Neural cell (in vitro differentiated cells): ENCODE results near the gene ENOX1. TPM values are rescaled to one million over a fixed set of nuclear protein-coding genes. Genes with fewer than 3 reads are reported as not detected.

Experiments used
- H2AFZ ChIP-seq: fragments of 200-600, 300-800 bp; sonication (generic), shearing (Covaris generic); 2 replicates; pipeline ENCODE4 v1.6.0; 2014; ENCODE audit warnings: low read depth, mild to moderate bottlenecking, antibody characterized with exemption, low read length, moderate library complexity
- H3F3A ChIP-seq: fragments of 200-600 bp; shearing (Covaris generic); 2 replicates; pipeline ENCODE4 v1.6.1; 2016; ENCODE audit warnings: mild to moderate bottlenecking, moderate library complexity, mixed read lengths, antibody characterized with exemption, low read length; ENCODE audit not compliant: insufficient read depth, poor library complexity, severe bottlenecking
- H3K27ac ChIP-seq: fragments of 200-600, 300-800 bp; sonication (generic), shearing (Covaris generic); 2 replicates; pipeline ENCODE4 v1.5.1; 2014; ENCODE audit warnings: mild to moderate bottlenecking, low read length, moderate library complexity
- H3K27me3 ChIP-seq: fragments of 300-800, 200-600 bp; sonication (generic), shearing (Covaris generic); 2 replicates; pipeline ENCODE4 v1.6.0; 2014; ENCODE audit warnings: mild to moderate bottlenecking, low read depth, low read length, moderate library complexity; ENCODE audit not compliant: insufficient read depth
- H3K36me3 ChIP-seq: fragments of 300-800, 200-600 bp; sonication (generic), shearing (Covaris generic); 2 replicates; pipeline ENCODE4 v1.5.1; 2014; ENCODE audit warnings: mild to moderate bottlenecking, antibody characterized with exemption, low read length, moderate library complexity; ENCODE audit not compliant: insufficient read depth
- H3K4me2 ChIP-seq: fragments of 300-800, 200-600 bp; sonication (generic), shearing (Covaris generic); 2 replicates; pipeline ENCODE4 v1.6.0; 2014; ENCODE audit warnings: mild to moderate bottlenecking, low read length
- H3K4me3 ChIP-seq: fragments of 300-800, 200-600 bp; sonication (generic), shearing (Covaris generic); 2 replicates; pipeline ENCODE4 v1.5.1; 2014; ENCODE audit warnings: mild to moderate bottlenecking, low read length, moderate library complexity
- H3K79me2 ChIP-seq: fragments of 200-600 bp; shearing (Covaris generic); replicated peaks from 2 replicates; pipeline ENCODE4 v1.6.0; 2014; ENCODE audit warnings: mild to moderate bottlenecking, low read length, moderate library complexity; ENCODE audit not compliant: insufficient read depth
- H3K9ac ChIP-seq: fragments of 300-800, 200-600 bp; sonication (generic), shearing (Covaris generic); 2 replicates; pipeline ENCODE4 v1.6.1; 2016; ENCODE audit warnings: mild to moderate bottlenecking, low read length, mixed read lengths
- H3K9me2 ChIP-seq: fragments of 200-600 bp; shearing (Covaris generic); 2 replicates; pipeline ENCODE4 v1.6.1; 2016; ENCODE audit warnings: mild to moderate bottlenecking, low read length, mixed read lengths; ENCODE audit not compliant: insufficient read depth
- H3K9me3 ChIP-seq: fragments of 200-600, 300-800 bp; sonication (generic), shearing (Covaris generic); 2 replicates; pipeline ENCODE4 v1.6.1; 2016; ENCODE audit warnings: mild to moderate bottlenecking, mixed run types, low read length, moderate library complexity, mixed read lengths
- H4K20me1 ChIP-seq: fragments of 200-600 bp; shearing (Covaris generic); 2 replicates; pipeline ENCODE4 v1.6.1; 2016; ENCODE audit warnings: mild to moderate bottlenecking, mixed run types; ENCODE audit not compliant: insufficient read depth
- CTCF ChIP-seq: fragments of 450-650 bp; IDR thresholded peaks from 2 replicates; pipeline ENCODE4 v1.5.1; 2014; ENCODE audit warnings: antibody characterized with exemption, mild to moderate bottlenecking, moderate library complexity; ENCODE audit not compliant: poor library complexity, severe bottlenecking
- EP300 ChIP-seq: fragments of 450-650 bp; conservative IDR thresholded peaks from 2 replicates; pipeline ENCODE4 v1.6.1; 2014; ENCODE audit warnings: antibody characterized with exemption, mild to moderate bottlenecking, moderate library complexity; ENCODE audit not compliant: poor library complexity, severe bottlenecking
- EZH2 ChIP-seq: fragments of 200-600, 300-800 bp; shearing (Covaris generic), sonication (generic); IDR thresholded peaks from 2 replicates; pipeline ENCODE4 v1.6.1; 2014; ENCODE audit warnings: antibody characterized with exemption, low read length, borderline replicate concordance, mild to moderate bottlenecking; ENCODE audit not compliant: insufficient read depth, poor library complexity, severe bottlenecking
- MXI1 ChIP-seq: fragments of 450-650 bp; conservative IDR thresholded peaks from 2 replicates; pipeline ENCODE4 v1.6.1; 2014; ENCODE audit warnings: antibody characterized with exemption, mild to moderate bottlenecking; ENCODE audit not compliant: poor library complexity, severe bottlenecking
- POLR2AphosphoS5 ChIP-seq: IDR thresholded peaks from 2 replicates; pipeline ENCODE4 v1.6.1; 2012
- RAD21 ChIP-seq: fragments of 450-650 bp; conservative IDR thresholded peaks from 2 replicates; pipeline ENCODE4 v1.6.1; 2014; ENCODE audit warnings: antibody characterized with exemption, mild to moderate bottlenecking, moderate library complexity
- REST ChIP-seq: IDR thresholded peaks from 2 replicates; pipeline ENCODE4 v1.6.1; 2012; ENCODE audit warnings: borderline replicate concordance
- SMC3 ChIP-seq: fragments of 450-650 bp; conservative IDR thresholded peaks from 2 replicates; pipeline ENCODE4 v1.6.1; 2014; ENCODE audit warnings: antibody characterized with exemption, mild to moderate bottlenecking, moderate library complexity; ENCODE audit not compliant: poor library complexity
- TAF1 ChIP-seq: IDR thresholded peaks from 2 replicates; pipeline ENCODE4 v1.6.1; 2012; ENCODE audit warnings: low read depth
- polyA plus RNA-seq: library from polyadenylated mRNA; depleted of rRNA; stranded (reverse); fragments of >200 nt; gene quantifications from 2 replicates; pipeline ENCODE4 v1.2.3, GENCODE V29; 2014

Gene ENOX1
- polyA plus RNA-seq, 1 donor from 2014 or later, result 42.6 TPM

DNA sequence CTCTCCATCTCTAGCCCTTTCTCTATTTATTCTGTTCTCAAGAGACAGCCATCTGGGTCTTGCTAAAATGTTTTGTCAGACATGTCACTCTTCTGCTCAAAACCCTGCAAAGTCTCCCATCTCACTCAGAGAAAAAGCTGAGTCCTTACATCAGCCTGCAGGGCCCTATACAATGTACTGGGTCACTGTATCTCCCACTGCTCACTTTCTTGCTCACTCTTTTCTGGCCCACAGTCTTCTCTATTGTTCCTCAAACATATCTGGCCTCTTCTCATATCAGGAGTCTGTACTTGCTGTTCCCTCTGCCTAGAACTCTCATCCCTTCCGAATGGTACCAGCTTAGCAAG lies 189.2 kb downstream of the ENOX1 start:
- Histone ChIP-seq H3K9me3 (no peaks in the 10 kb centered on the region), H2AFZ (no peak overlapping the region), H3K9ac (no peak overlapping the region), H3K4me3 (no peak overlapping the region), H3K36me3 (no peaks in the 10 kb centered on the region), H3K9me2 (no peaks in the 10 kb centered on the region), H4K20me1 (no peaks in the 10 kb centered on the region), H3K27ac (no peak overlapping the region), H3F3A (no peaks in the 10 kb centered on the region), H3K4me2 (no peak overlapping the region), H3K79me2 (no peaks in the 10 kb centered on the region), H3K27me3 (no peaks in the 10 kb centered on the region)
- TF ChIP-seq RAD21 (no peak), REST (no peak), TAF1 (no peak), CTCF (no peak), MXI1 (no peak), EP300 (no peak), POLR2AphosphoS5 (no peak)

DNA sequence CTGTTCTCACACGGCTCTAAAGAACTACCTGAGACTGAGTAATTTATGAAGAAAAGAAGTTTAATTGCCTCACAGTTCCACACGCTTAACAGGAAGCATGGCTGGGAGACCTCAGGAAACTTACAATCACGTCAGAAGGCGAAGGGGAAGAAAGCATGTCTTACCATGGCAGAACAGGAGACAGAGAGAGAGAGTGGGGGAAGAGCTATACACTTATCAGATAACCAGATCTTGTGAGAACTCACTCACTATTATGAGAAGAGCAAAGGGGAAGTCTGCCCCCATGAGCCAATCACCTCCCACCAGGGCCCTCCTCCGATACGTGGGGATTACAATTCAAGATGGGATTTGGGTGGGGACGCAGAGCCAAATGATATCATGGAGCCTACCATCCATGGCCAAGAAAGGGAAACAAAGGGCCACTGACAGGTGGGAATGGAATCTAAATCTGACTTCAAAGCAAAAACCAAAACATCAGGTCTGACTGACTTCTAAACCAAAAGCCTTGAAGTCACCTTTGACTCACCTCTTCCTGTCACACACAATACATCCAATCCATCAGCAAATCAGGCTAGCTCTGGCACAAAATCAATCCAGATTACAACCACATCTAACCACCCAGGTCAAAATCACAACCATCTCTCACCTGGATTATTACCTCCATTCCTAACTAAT lies 189.7 kb downstream of the ENOX1 start:
- H3K9ac ChIP-seq, result no peak overlapping the region
- H3K27ac ChIP-seq, result no peak overlapping the region

More for the DNA sequence above, 189.7 kb downstream of the ENOX1 start:
- H3K79me2 ChIP-seq, result no peaks in the 10 kb centered on the region
- H3K36me3 ChIP-seq, result no peaks in the 10 kb centered on the region
- H4K20me1 ChIP-seq, result no peaks in the 10 kb centered on the region
- H2AFZ ChIP-seq, result no peak overlapping the region
- H3K4me2 ChIP-seq, result no peak overlapping the region
- no peaks in the 10 kb centered on the region for H3K27me3 ChIP-seq
- no peaks in the 10 kb centered on the region for H3K9me2 ChIP-seq
- TF ChIP-seq SMC3, result no peak
- TF ChIP-seq EP300, result no peak
- TF ChIP-seq TAF1, result no peak
- TF ChIP-seq POLR2AphosphoS5, result no peak
- TF ChIP-seq RAD21, result no peak
- TF ChIP-seq CTCF, result no peak
- no peak for TF ChIP-seq EZH2
- no peak for TF ChIP-seq REST
- no peak for TF ChIP-seq MXI1
- no peak overlapping the region for H3K4me3 ChIP-seq
- no peaks in the 10 kb centered on the region for H3F3A ChIP-seq
- no peaks in the 10 kb centered on the region for H3K9me3 ChIP-seq
